H1 (cell line): ENCODE data around the gene ADCY7.

Experiments
- ASH2L ChIP-seq: fragments of 200-600, 300-600 bp; sonication (generic); IDR thresholded peaks from one replicate; pipeline ENCODE4 v1.7.1; 2017; ENCODE audit warnings: low read length
- CEBPB ChIP-seq: IDR thresholded peaks from 2 replicates; pipeline ENCODE4 v1.6.1; 2012; ENCODE audit warnings: low read depth, low read length
- CREB1 ChIP-seq: IDR thresholded peaks from 2 replicates; pipeline ENCODE4 v1.6.1; 2012; ENCODE audit warnings: inconsistent platforms
- EP300 ChIP-seq, 2 experiments: IDR thresholded peaks; 1 replicate in 1 of 2; 2 replicates in 1 of 2; pipeline ENCODE4 v1.6.1; 2011 to 2012; ENCODE audit warnings: low read depth in 2 of 2, low read length in 2 of 2, mild to moderate bottlenecking in 2 of 2, borderline replicate concordance in 1 of 2, inconsistent platforms in 1 of 2, moderate library complexity in 1 of 2
- JUN ChIP-seq: IDR thresholded peaks from 2 replicates; pipeline ENCODE4 v1.6.1; 2011; ENCODE audit warnings: low read depth, mild to moderate bottlenecking, improper control_type of control experiment, low read length
- MAFK ChIP-seq: IDR thresholded peaks from 2 replicates; pipeline ENCODE4 v1.6.1; 2012; ENCODE audit warnings: low read depth, mild to moderate bottlenecking, improper control_type of control experiment, low read length
- POLR2A ChIP-seq, 2 experiments: IDR thresholded peaks; 1 replicate in 1 of 2; 2 replicates in 1 of 2; pipeline ENCODE4 v1.6.1; 2011; ENCODE audit warnings: low read depth in 2 of 2, low read length in 2 of 2, mild to moderate bottlenecking in 2 of 2; ENCODE audit errors: control extremely low read depth in 1 of 2
- RFX5 ChIP-seq: IDR thresholded peaks from 2 replicates; pipeline ENCODE4 v1.6.1; 2011; ENCODE audit warnings: low read depth, low read length, improper control_type of control experiment, borderline replicate concordance
- SAP30 ChIP-seq: fragments of 300-600 bp; sonication (generic); IDR thresholded peaks from 2 replicates; pipeline ENCODE4 v1.7.1; 2012; ENCODE audit warnings: low read length, moderate library complexity, mild to moderate bottlenecking, inconsistent platforms; ENCODE audit not compliant: insufficient read depth, insufficient replicate concordance
- SP1 ChIP-seq: IDR thresholded peaks from 2 replicates; pipeline ENCODE4 v1.6.1; 2011; ENCODE audit warnings: low read depth, low read length
- TF ChIP-seq, protein P1 (sequence below), 3 experiments: IDR thresholded peaks; 1 replicate in 2 of 3; 2 replicates in 1 of 3; pipeline versions ENCODE4 v1.5.1 to v1.6.1; 2011; ENCODE audit warnings: low read length in 3 of 3, mild to moderate bottlenecking in 3 of 3, inconsistent platforms in 2 of 3, low read depth in 1 of 3, moderate library complexity in 1 of 3; ENCODE audit not compliant: insufficient read depth in 1 of 3; ENCODE audit errors: control extremely low read depth in 1 of 3
- TF ChIP-seq, protein P2 (sequence below): IDR thresholded peaks from 2 replicates; pipeline ENCODE4 v1.6.1; 2011; ENCODE audit warnings: low read length, improper control_type of control experiment
- TF ChIP-seq, protein P3 (sequence below): IDR thresholded peaks from 2 replicates; pipeline ENCODE4 v1.6.1; 2012; ENCODE audit warnings: inconsistent platforms

DNA sequence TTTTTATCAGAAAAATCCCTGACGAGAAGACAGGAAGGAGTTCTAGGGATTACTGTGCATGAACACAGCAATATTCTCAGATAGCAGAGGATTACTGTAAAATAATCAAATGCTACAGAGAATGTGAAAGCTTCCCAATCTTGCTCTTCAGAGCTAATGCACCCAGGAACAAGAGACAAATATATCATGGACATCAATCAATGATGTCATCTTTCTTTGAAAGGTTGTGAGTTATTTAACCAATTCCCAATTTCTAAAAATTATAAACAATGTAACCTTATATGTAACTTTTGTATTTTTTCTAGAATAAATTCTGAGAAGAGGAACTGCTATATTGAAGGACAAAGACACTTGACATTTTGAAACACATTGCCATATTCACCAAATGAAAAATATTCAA, 56.0 kb downstream of the ADCY7 start:
- TF ChIP-seq, protein P1, sequence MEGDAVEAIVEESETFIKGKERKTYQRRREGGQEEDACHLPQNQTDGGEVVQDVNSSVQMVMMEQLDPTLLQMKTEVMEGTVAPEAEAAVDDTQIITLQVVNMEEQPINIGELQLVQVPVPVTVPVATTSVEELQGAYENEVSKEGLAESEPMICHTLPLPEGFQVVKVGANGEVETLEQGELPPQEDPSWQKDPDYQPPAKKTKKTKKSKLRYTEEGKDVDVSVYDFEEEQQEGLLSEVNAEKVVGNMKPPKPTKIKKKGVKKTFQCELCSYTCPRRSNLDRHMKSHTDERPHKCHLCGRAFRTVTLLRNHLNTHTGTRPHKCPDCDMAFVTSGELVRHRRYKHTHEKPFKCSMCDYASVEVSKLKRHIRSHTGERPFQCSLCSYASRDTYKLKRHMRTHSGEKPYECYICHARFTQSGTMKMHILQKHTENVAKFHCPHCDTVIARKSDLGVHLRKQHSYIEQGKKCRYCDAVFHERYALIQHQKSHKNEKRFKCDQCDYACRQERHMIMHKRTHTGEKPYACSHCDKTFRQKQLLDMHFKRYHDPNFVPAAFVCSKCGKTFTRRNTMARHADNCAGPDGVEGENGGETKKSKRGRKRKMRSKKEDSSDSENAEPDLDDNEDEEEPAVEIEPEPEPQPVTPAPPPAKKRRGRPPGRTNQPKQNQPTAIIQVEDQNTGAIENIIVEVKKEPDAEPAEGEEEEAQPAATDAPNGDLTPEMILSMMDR (IDR thresholded peaks at IDR 0.05; ENCODE audit: control extremely low read depth in 1 of 3, insufficient read depth in 1 of 3, low read depth in 1 of 3, low read length in 3 of 3), result no peak
- no peak for TF ChIP-seq POLR2A (IDR thresholded peaks at IDR 0.05; ENCODE audit: control extremely low read depth in 1 of 2, low read depth in 2 of 2, low read length in 2 of 2)
- no peak for TF ChIP-seq MAFK
- no peak for TF ChIP-seq CREB1
- TF ChIP-seq CEBPB, result no peak
- no peak for TF ChIP-seq SP1
- TF ChIP-seq SAP30, result no peak
- TF ChIP-seq, protein P2, sequence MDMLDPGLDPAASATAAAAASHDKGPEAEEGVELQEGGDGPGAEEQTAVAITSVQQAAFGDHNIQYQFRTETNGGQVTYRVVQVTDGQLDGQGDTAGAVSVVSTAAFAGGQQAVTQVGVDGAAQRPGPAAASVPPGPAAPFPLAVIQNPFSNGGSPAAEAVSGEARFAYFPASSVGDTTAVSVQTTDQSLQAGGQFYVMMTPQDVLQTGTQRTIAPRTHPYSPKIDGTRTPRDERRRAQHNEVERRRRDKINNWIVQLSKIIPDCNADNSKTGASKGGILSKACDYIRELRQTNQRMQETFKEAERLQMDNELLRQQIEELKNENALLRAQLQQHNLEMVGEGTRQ, result no peak
- TF ChIP-seq RFX5, result no peak
- TF ChIP-seq JUN, result no peak
- TF ChIP-seq ASH2L, result no peak
- TF ChIP-seq, protein P3, sequence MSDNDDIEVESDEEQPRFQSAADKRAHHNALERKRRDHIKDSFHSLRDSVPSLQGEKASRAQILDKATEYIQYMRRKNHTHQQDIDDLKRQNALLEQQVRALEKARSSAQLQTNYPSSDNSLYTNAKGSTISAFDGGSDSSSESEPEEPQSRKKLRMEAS, result no peak
- no peak for TF ChIP-seq EP300 (IDR thresholded peaks at IDR 0.05; ENCODE audit: borderline replicate concordance in 1 of 2, low read depth in 2 of 2, low read length in 2 of 2)
